ENCODE measurements around the gene GEMIN4. TPM values are rescaled to one million over a fixed set of nuclear protein-coding genes. Genes with fewer than 3 reads are reported as not detected.
"Not testable (repeated sequence)": the region's sequence is repeated elsewhere in the genome, so short reads cannot be mapped to it uniquely, and the experiment has no call there.

The GEMIN4 gene
- total and polyA plus RNA-seq, 8 donors = 6.3 to 13.1 (median 8.0) TPM

DNA sequence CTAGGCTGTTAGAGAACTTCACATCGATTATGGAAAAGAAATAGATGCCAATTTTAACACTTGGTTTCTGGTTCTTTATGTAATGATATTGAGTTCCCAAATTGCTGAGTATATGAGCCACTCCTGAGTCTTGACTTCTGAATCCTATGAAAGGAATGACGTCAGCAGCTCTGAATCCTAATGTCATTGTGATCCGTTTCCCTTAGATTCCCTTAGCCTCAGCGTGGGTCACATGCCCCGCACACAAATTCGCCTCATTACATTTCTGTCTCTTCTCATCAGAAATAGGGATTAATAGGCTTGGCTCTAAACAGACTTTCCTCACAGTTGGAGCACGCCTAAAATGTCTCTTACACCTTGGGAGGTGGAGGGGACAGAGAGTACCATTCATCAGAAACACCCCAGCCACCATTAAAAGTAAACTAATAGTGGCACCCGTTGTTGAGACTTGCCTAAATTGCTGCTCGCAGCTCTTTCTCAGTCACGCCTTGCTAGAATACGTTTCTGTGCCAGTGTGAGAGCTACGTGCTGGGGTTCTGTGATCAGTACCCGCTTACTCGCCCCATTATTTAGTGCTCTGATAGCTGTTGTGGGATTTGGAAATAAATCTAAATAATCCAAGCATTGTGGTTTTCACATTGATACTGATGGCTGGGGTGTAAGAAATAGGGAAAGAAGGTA is 37.2 kb upstream of the GEMIN4 start:
- ATAC-seq = no peak
- peaks cover 15 to 29% (median 22%) of the 10 kb centered on the region in 3 donors for H3K4me1 ChIP-seq
- WGBS, 2 donors = 74% methylated on average over 14 of the region's 14 CpGs
- FAIRE-seq = no peak
- TF ChIP-seq, protein P1, sequence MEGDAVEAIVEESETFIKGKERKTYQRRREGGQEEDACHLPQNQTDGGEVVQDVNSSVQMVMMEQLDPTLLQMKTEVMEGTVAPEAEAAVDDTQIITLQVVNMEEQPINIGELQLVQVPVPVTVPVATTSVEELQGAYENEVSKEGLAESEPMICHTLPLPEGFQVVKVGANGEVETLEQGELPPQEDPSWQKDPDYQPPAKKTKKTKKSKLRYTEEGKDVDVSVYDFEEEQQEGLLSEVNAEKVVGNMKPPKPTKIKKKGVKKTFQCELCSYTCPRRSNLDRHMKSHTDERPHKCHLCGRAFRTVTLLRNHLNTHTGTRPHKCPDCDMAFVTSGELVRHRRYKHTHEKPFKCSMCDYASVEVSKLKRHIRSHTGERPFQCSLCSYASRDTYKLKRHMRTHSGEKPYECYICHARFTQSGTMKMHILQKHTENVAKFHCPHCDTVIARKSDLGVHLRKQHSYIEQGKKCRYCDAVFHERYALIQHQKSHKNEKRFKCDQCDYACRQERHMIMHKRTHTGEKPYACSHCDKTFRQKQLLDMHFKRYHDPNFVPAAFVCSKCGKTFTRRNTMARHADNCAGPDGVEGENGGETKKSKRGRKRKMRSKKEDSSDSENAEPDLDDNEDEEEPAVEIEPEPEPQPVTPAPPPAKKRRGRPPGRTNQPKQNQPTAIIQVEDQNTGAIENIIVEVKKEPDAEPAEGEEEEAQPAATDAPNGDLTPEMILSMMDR (IDR thresholded peaks at IDR 0.05) = no peak
- peaks cover 0 to 17% (median 0%) of the 10 kb centered on the region in 3 donors for H3K36me3 ChIP-seq
- no peak overlapping the region for H3K4me3 ChIP-seq
- no peaks in the 10 kb centered on the region for H3K9me3 ChIP-seq
- no peaks in the 10 kb centered on the region for H3K27me3 ChIP-seq
- H3K27ac ChIP-seq = no peak overlapping the region
- DNase-seq = no peak
- intact Hi-C loops (cut with DNase I) = no loop called here

DNA sequence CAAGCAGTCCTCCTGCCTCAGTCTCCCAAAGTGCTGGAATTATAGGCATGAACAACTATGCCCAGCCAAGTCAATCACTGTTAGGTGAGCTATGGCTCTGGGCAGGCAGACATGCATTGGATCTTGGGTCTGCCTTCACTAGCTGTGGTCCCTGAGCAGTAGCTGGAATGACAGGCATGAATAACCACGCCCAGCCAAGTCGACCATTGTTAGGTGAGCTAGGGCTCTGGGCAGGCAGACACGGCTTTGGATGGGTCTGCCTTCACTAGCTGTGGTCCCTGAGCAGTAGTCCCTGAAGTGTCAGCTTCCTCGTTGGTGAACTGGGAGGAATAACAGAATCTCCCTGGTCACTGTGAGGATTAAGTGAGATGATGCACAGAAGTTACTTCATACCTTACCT is 36.5 kb upstream of the GEMIN4 start:
- Histone ChIP-seq H3K27ac (peak overlapping the region; percentile 13 to 63 (median 57)), H3K27me3 (no peaks in the 10 kb centered on the region), H3K36me3 (peaks cover 0 to 17% (median 0%) of the 10 kb centered on the region in 3 donors), H3K4me1 (peaks cover 14 to 24% (median 18%) of the 10 kb centered on the region in 3 donors), H3K4me3 (no peak overlapping the region), H3K9me3 (no peaks in the 10 kb centered on the region)
- intact Hi-C loops (cut with DNase I) = no loop called here
- ATAC-seq = no peak
- WGBS, 2 donors = 72 to 76% methylated on average over 4 of the region's 4 CpGs
- DNase-seq = peak in 1 of 6 donors; percentile 28
- FAIRE-seq = no peak
- TF ChIP-seq, protein P1 (IDR thresholded peaks at IDR 0.05) = no peak

DNA sequence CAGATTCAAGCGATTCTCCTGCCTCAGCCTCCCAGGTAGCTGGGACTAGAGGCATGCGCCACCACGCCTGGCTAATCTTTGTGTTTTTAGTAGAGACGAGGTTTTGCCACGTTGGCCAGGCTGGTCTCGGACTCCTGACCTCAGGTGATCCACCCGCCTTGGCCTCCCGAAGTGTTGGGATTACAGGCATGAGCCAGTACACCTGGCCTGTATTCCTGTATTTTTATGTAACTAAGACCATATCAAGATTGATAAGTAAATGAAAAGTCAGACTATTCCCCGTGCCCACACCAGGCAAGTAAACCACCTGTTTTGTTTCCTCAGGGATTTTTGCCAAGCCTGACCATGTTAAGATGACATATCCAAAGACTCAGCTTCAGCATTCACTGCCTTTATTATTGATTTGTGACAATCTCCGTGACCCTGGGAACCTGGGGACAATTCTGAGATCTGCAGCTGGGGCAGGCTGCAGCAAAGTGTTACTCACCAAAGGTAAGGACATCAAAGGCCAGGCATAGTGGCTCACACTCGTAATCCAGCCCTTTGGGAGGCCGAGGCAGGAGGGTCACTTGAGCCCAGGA is 35.7 kb upstream of the GEMIN4 start:
- FAIRE-seq (no peak), ATAC-seq (peak; percentile 78 to 84 (median 82)), DNase-seq (peak; percentile 66 to 94 (median 88))
- Histone ChIP-seq H3K4me3 (no peak overlapping the region), H3K4me1 (peaks cover 14 to 28% (median 17%) of the 10 kb centered on the region in 3 donors), H3K27me3 (no peaks in the 10 kb centered on the region), H3K36me3 (peaks cover 0 to 17% (median 0%) of the 10 kb centered on the region in 3 donors), H3K27ac (peak overlapping the region; percentile 75 to 82 (median 77)), H3K9me3 (no peaks in the 10 kb centered on the region)
- TF ChIP-seq, protein P1 (IDR thresholded peaks at IDR 0.05) = no peak
- intact Hi-C loops (cut with DNase I) = no loop called here
- WGBS, 2 donors = 33 to 37% methylated on average over 12 of the region's 12 CpGs

DNA sequence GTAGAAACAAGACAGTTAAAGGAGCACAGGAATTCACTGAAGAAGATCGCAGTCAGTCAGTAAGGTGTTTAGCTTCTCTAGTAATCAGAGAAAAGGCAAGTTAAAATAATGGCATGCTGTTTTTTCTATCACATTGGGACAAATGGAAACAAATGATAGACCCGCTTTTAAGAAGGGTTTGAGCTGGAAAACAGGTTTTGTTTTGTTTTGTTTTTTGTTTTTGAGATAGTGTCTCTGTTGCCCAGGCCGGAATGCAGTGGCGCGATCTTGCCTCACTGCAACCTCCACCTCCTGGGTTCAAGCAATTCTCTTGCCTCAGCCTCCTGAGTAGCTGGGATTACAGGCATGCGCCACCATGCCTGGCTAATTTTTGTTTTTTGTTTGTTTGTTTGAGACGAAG is 33.8 kb upstream of the GEMIN4 start:
- H3K27me3 ChIP-seq; intact Hi-C loops (cut with DNase I); FAIRE-seq; H3K4me3 ChIP-seq; H3K9me3 ChIP-seq; H3K27ac ChIP-seq; H3K36me3 ChIP-seq; ATAC-seq: not testable (repeated sequence)
- H3K4me1 ChIP-seq = peaks cover 17 to 28% (median 20%) of the 10 kb centered on the region in 3 donors
- DNase-seq = peak in 1 of 6 donors; percentile 20
- 83% methylated on average over 7 of the region's 7 CpGs for WGBS, 2 donors

DNA sequence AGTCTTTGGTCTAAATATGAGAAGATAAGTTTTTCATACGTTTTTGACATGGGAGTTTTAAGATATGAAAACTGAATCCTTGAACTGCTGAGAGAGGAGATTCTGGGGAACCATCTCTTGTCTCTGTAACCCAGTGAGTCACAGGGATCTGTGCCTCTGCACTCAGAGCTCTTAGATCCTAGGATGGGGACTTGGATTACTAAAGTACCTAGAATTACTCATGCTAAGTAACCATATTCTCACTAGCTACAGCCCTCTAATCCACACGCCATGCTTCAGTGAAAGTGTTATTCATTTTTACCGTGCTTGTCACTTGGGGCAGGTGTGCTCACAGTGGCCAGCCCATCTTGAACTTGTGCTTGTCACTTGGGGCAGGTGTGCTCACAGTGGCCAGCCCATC is 32.1 kb upstream of the GEMIN4 start:
- H3K4me1 ChIP-seq = peaks cover 17 to 31% (median 20%) of the 10 kb centered on the region in 3 donors

More for the DNA sequence above, 32.1 kb upstream of the GEMIN4 start:
- no peak for FAIRE-seq
- ATAC-seq = no peak
- peak overlapping the region in 3 of 4 donors; percentile 73 to 86 (median 80) for H3K4me3 ChIP-seq
- no peaks in the 10 kb centered on the region for H3K27me3 ChIP-seq
- intact Hi-C loops (cut with DNase I) = no loop called here
- peak overlapping the region in 3 of 4 donors; percentile 20 to 74 (median 33) for H3K27ac ChIP-seq
- TF ChIP-seq, protein P1 (IDR thresholded peaks at IDR 0.05) = no peak
- no peaks in the 10 kb centered on the region for H3K9me3 ChIP-seq
- WGBS, 2 donors = 32 to 38% methylated on average over 3 of the region's 3 CpGs
- H3K36me3 ChIP-seq = peaks cover 0 to 6% (median 0%) of the 10 kb centered on the region in 3 donors
- DNase-seq = no peak
